Aorta (tissue), 5 donors: ENCODE measurements around the gene AQR. TPM values are rescaled to one million over a fixed set of nuclear protein-coding genes. Genes with fewer than 3 reads are reported as not detected.
"Not testable (repeated sequence)": the region's sequence is repeated elsewhere in the genome, so short reads cannot be mapped to it uniquely, and the experiment has no call there.

Source experiments
- ATAC-seq: fragments of 200-7000 bp; cut with Tn5 transposase; one replicate; pipeline ENCODE4 v1.9.1; 2022; ENCODE audit warnings: moderate library complexity; ENCODE audit not compliant: low FRiP score
- DNase-seq, 2 donors: peaks; one replicate each; pipeline ENCODE4 v3.0.0-alpha.2; 2020
- H3K27ac ChIP-seq, 2 donors: one replicate each; pipeline ENCODE4 v1.5.1; 2013; ENCODE audit warnings: low read length in 2 of 2, mild to moderate bottlenecking in 2 of 2, moderate library complexity in 2 of 2, control low read depth in 1 of 2, inconsistent platforms in 1 of 2, low read depth in 1 of 2
- H3K27me3 ChIP-seq, 2 donors: one replicate each; pipeline ENCODE4 v1.6.1; 2013; ENCODE audit warnings: control low read depth in 1 of 2, low read length in 1 of 2, mild to moderate bottlenecking in 1 of 2, moderate library complexity in 1 of 2; ENCODE audit not compliant: insufficient read depth in 2 of 2, control insufficient read depth in 1 of 2
- H3K36me3 ChIP-seq, 2 donors: one replicate each; pipeline ENCODE4 v1.6.1; 2013; ENCODE audit warnings: control low read depth in 1 of 2, low read length in 1 of 2, mild to moderate bottlenecking in 1 of 2; ENCODE audit not compliant: insufficient read depth in 2 of 2, control insufficient read depth in 1 of 2
- H3K4me1 ChIP-seq, 2 donors: one replicate each; pipeline ENCODE4 v1.6.1; 2013; ENCODE audit warnings: low read length in 2 of 2, control low read depth in 1 of 2, mild to moderate bottlenecking in 1 of 2, moderate library complexity in 1 of 2; ENCODE audit not compliant: insufficient read depth in 2 of 2, control insufficient read depth in 1 of 2
- H3K4me3 ChIP-seq, 2 donors: one replicate each; pipeline ENCODE4 v1.5.1; 2013; ENCODE audit warnings: low read length in 2 of 2, control low read depth in 1 of 2, mild to moderate bottlenecking in 1 of 2
- H3K9me3 ChIP-seq: one replicate; pipeline ENCODE4 v1.6.1; 2013; ENCODE audit warnings: mild to moderate bottlenecking, low read length; ENCODE audit not compliant: control insufficient read depth
- WGBS, 2 donors: extraction: QIAGEN DNeasy Blood & Tissue Kit; methylation state at CpG; one replicate each; pipeline ENCODE4 v1.1.7; 2013; 5-methylcytosine and 5-hydroxymethylcytosine counted together
- intact Hi-C, 2 donors: fragments of 100-400 bp; cut with DNase I; formaldehyde crosslinking; loops; one replicate each; pipeline versions ENCODE4 v1.14.2 to v1.15.0; 2022
- polyA plus RNA-seq, 2 donors: library from polyadenylated mRNA; stranded (reverse); fragments of 200-250 nt; gene quantifications; one replicate each; pipeline ENCODE4 v1.2.3, GENCODE V29; 2013
- total RNA-seq, 2 donors: library from RNA; stranded (reverse); fragmentation: NEBNext Ultra II Directional; extraction: Animal tissue kit (Norgen Biotek cat#: 25700); gene quantifications; one replicate each; pipeline ENCODE4 v1.2.1, GENCODE V29; 2021
- donor health status: healthy with polysubstance abuse.
- donor health status: Bipolar disorder and iron deficiency.
- donor health status: DM: no; HTN: no; CAD: no.
- donor health status: DM: no; HTN: no; CAD: no.
- donor health status: DM: yes; HTN: yes; CAD: no.

The AQR gene
- total and polyA plus RNA-seq, 4 donors = 3.8 to 28.9 (median 19.8) TPM

GRCh38 chr15:34812369-34812768 is 157.2 kb downstream of the AQR start:
- Histone ChIP-seq H3K27ac (no peak overlapping the region), H3K27me3 (no peaks in the 10 kb centered on the region), H3K4me3 (no peak overlapping the region), H3K4me1 (peaks cover 0 to 5% of the 10 kb centered on the region in 2 donors), H3K9me3 (no peaks in the 10 kb centered on the region), H3K36me3 (no peaks in the 10 kb centered on the region)
- ATAC-seq (peak; percentile 17), DNase-seq (no peak)
- intact Hi-C loops = loop anchor here in 1 of 2 donors (5.0 kb wide), 1 partner anchor 90 kb away; no protein-coding TSS in a partner anchor
- 10% methylated on average over 1 of the region's 1 CpG for WGBS, 2 donors

- Histone ChIP-seq H3K4me1 (peaks cover 0 to 5% of the 10 kb centered on the region in 2 donors), H3K36me3 (no peaks in the 10 kb centered on the region), H3K9me3 (no peaks in the 10 kb centered on the region), H3K27ac (peak overlapping the region; percentile 92 to 97), H3K4me3 (no peak overlapping the region), H3K27me3 (no peaks in the 10 kb centered on the region)
- ATAC-seq (peak; percentile 80), DNase-seq (peak; percentile 70 to 84)
- intact Hi-C loops = loop anchor here in 1 of 2 donors (1.0 to 5.0 kb wide), 2 partner anchors 31 to 88 kb away; no protein-coding TSS in a partner anchor
- 16 to 20% methylated on average over 5 of the region's 5 CpGs for WGBS, 2 donors
Measured at GRCh38 chr15:34810443-34811129, 159.0 kb downstream of the AQR start.

DNA sequence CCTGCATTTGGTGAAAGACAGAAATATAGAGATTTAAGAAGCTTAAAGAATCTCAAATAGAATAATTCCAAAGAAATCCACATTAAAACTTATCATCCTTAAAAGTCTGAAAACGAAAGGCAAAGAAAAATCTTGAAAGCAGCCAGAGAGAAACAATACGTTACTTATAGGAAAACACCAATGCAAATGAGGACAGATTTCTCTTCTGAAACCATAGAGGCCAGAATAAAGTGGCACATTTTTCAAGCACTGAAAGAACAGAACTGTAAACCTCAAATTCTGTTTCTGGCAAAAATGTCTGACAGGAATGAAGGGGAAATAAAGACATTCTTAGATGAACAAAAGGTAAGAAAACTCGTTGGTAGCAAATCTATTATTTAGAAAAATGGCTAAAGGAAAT is 160.4 kb downstream of the AQR start:
- Histone ChIP-seq H3K36me3 (no peaks in the 10 kb centered on the region), H3K4me1 (peaks cover 0 to 5% of the 10 kb centered on the region in 2 donors), H3K9me3 (no peaks in the 10 kb centered on the region), H3K4me3 (no peak overlapping the region), H3K27ac (no peak overlapping the region), H3K27me3 (no peaks in the 10 kb centered on the region)
- no peak for DNase-seq
- intact Hi-C loops = no loop called here
- ATAC-seq = no peak
- WGBS, 2 donors = 55 to 82% methylated on average over 3 of the region's 3 CpGs

- no peaks in the 10 kb centered on the region for H3K36me3 ChIP-seq
- ATAC-seq (no peak), DNase-seq (no peak)
- no peaks in the 10 kb centered on the region for H3K9me3 ChIP-seq
- H3K27me3 ChIP-seq = no peaks in the 10 kb centered on the region
- peaks cover 0 to 5% of the 10 kb centered on the region in 2 donors for H3K4me1 ChIP-seq
- H3K27ac ChIP-seq = no peak overlapping the region
- intact Hi-C loops = no loop called here
- no peak overlapping the region for H3K4me3 ChIP-seq
- 78 to 92% methylated on average over 3 of the region's 3 CpGs for WGBS, 2 donors
Measured at GRCh38 chr15:34808016-34808415, 161.5 kb downstream of the AQR start.

DNA sequence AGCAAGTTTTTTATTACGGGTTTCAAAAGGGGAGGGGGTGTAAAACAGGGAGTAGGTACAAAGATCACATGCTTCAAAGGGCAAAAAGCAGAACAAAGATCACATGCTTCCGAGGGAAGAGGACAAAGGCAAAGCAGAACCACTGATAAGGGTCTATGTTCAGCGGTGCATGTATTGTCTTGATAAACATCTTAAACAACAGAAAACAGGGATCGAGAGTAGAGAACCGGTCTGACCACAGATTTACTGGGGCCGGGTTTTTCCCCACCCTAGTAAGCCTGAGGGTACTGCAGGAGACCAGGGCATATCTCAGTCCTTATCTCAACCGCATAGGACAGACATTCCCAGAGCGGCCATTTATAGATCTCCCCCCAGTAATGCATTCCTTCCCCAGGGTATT is 162.3 kb downstream of the AQR start:
- DNase-seq, intact Hi-C loops, H3K4me3 ChIP-seq, H3K9me3 ChIP-seq, H3K27me3 ChIP-seq, ATAC-seq, H3K27ac ChIP-seq, H3K36me3 ChIP-seq, H3K4me1 ChIP-seq: not testable (repeated sequence)
- 89 to 95% methylated on average over 8 of the region's 8 CpGs for WGBS, 2 donors

DNA sequence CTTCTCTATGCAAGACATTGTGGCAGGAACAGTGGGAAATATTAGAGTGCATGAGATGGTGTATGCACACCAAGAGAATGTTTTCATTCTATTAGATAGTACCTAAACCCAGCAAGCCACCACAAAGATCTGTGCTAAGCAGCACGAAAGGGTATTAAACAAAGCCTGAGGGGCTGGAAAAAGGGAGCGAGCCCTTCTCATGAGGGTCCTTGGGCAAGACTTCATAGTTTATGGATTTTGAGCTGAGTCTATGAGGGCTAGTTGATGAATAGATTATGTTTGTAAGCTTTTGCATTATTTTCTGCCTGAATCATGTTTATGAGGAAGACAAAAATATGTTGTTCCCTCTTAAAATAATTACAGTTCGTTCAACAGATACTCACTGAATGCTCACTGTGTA is 164.8 kb downstream of the AQR start:
- Histone ChIP-seq H3K9me3 (no peaks in the 10 kb centered on the region), H3K36me3 (no peaks in the 10 kb centered on the region), H3K4me3 (no peak overlapping the region), H3K27me3 (no peaks in the 10 kb centered on the region), H3K27ac (no peak overlapping the region), H3K4me1 (peaks cover 0 to 2% of the 10 kb centered on the region in 2 donors)
- no peak for DNase-seq
- intact Hi-C loops = no loop called here
- no peak for ATAC-seq
- 81 to 83% methylated on average over 3 of the region's 3 CpGs for WGBS, 2 donors

GRCh38 chr15:34804113-34804512 is 165.4 kb downstream of the AQR start:
- H3K36me3 ChIP-seq = no peaks in the 10 kb centered on the region
- peaks cover 0 to 1% of the 10 kb centered on the region in 2 donors for H3K4me1 ChIP-seq
- no peak overlapping the region for H3K4me3 ChIP-seq
- ATAC-seq (no peak), DNase-seq (no peak)
- H3K9me3 ChIP-seq = no peaks in the 10 kb centered on the region
- no peaks in the 10 kb centered on the region for H3K27me3 ChIP-seq
- intact Hi-C loops = no loop called here
- 70 to 79% methylated on average over 2 of the region's 2 CpGs for WGBS, 2 donors
- H3K27ac ChIP-seq = no peak overlapping the region

DNA sequence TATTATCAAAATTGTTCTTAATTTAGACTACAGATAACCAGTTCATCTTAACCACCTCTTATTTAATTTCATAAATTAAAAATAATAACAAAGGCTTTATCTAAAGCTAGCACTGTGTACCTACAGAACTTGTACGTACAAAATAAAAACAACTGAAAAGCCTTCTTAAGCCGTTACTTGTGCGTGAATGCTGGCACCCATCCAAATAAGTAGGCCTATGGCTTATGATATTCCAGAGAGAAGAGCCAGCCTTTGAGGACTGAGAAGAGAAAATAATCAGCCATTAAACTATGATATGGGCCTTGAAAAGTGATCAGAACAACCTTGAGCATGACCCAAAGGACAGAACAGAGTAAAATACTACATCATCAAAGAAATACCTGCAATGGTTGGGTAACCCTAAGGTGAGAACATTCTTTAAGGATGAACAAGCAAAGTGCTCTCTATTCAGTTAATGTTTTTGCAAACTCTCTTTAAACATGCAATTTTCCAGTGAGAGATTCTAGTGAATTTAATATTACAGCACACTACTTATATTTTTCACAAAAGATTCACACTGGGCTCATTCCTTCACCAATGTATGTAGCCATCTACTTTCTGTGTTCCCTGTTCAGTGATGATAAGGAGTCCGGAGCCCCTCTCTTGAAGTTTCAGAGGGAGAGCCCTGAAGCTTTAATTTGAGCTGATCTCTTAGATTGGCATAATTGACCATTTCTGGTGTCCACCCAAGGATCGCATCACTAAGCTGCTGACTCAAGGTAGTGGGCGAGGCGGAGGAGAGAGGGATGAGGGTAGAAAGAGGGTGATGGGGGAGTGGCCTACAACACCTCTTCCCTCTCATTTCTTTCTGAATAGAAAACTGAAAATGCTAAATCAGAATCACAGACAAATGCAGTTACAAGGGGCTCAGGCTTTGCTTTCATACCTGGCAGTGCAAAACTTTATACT is 166.5 kb downstream of the AQR start:
- WGBS, 2 donors = 87 to 89% methylated on average over 7 of the region's 7 CpGs
- Histone ChIP-seq H3K27ac (no peak overlapping the region), H3K4me1 (peaks cover 0 to 5% of the 10 kb centered on the region in 2 donors), H3K9me3 (no peaks in the 10 kb centered on the region), H3K27me3 (no peaks in the 10 kb centered on the region), H3K4me3 (no peak overlapping the region), H3K36me3 (no peaks in the 10 kb centered on the region)
- intact Hi-C loops = no loop called here
- DNase-seq = no peak
- ATAC-seq = no peak
